GM19328 (cell line): ENCODE measurements around the gene OAF.

Experiments used
- ATAC-seq: cut with Tn5 transposase; IDR thresholded peaks from one replicate; pipeline ENCODE4 v1.9.1; 2021; ENCODE audit warnings: mild to moderate bottlenecking, moderate library complexity; ENCODE audit not compliant: unreplicated experiment

Gene OAF

GRCh38 chr11:120183701-120184141 lies 27.1 kb upstream of the OAF start:
- ATAC-seq: no peak

GRCh38 chr11:120184371-120184945 lies 26.4 kb upstream of the OAF start:
- ATAC-seq: no peak

- no peak for ATAC-seq
These were observed 25.7 kb upstream of the OAF start for GRCh38 chr11:120184946-120185705.

GRCh38 chr11:120185706-120186455 lies 25.0 kb upstream of the OAF start:
- ATAC-seq: no peak

GRCh38 chr11:120186456-120186773 lies 24.4 kb upstream of the OAF start:
- no peak for ATAC-seq

- ATAC-seq: no peak
These were observed 23.8 kb upstream of the OAF start for GRCh38 chr11:120186774-120187591.

GRCh38 chr11:120188371-120188770 lies 22.5 kb upstream of the OAF start:
- no peak for ATAC-seq

GRCh38 chr11:120188811-120189455 lies 21.9 kb upstream of the OAF start:
- ATAC-seq: no peak

GRCh38 chr11:120191058-120191457 lies 19.8 kb upstream of the OAF start:
- ATAC-seq: no peak

- no peak for ATAC-seq
These were observed 17.8 kb upstream of the OAF start for GRCh38 chr11:120192831-120193625.

- ATAC-seq: no peak
These were observed 16.7 kb upstream of the OAF start for GRCh38 chr11:120194166-120194565.

GRCh38 chr11:120195601-120196320 lies 15.1 kb upstream of the OAF start:
- ATAC-seq: no peak

- no peak for ATAC-seq
These were observed 14.0 kb upstream of the OAF start for GRCh38 chr11:120196826-120197225.

- no peak for ATAC-seq
These were observed 13.5 kb upstream of the OAF start for GRCh38 chr11:120197251-120197891.

- ATAC-seq: no peak
These were observed 12.9 kb upstream of the OAF start for GRCh38 chr11:120197977-120198376.

- ATAC-seq: no peak
These were observed 12.4 kb upstream of the OAF start for GRCh38 chr11:120198403-120198786.

- ATAC-seq: no peak
These were observed 11.9 kb upstream of the OAF start for GRCh38 chr11:120198787-120199469.

- ATAC-seq: no peak
These were observed 11.2 kb upstream of the OAF start for GRCh38 chr11:120199613-120200012.
